Kidney (tissue), 14 donors: ENCODE results near the gene AK1. TPM values are rescaled to one million over a fixed set of nuclear protein-coding genes. Genes with fewer than 3 reads are reported as not detected.
"Not testable (repeated sequence)": the region's sequence is repeated elsewhere in the genome, so short reads cannot be mapped to it uniquely, and the experiment has no call there.

Experiments
- DNase-seq, 5 donors: peaks; one replicate each; pipeline ENCODE4 v3.0.0-alpha.2; 2013 to 2020
- FAIRE-seq: peaks from 2 replicates; lab custom pipeline; 2012; peaks lifted over from hg19 to GRCh38; lab: Jason Lieb, UNC
- H3K27ac ChIP-seq, 2 donors: one replicate each; pipeline ENCODE4 v1.7.0; 2013; ENCODE audit warnings: low read depth in 2 of 2, low read length in 2 of 2, inconsistent platforms in 1 of 2
- H3K27me3 ChIP-seq: one replicate; pipeline ENCODE4 v1.7.1; 2013; ENCODE audit warnings: low read length, inconsistent platforms; ENCODE audit not compliant: control insufficient read depth, insufficient read depth
- H3K36me3 ChIP-seq, 3 donors: one replicate each; pipeline versions ENCODE4 v1.7.0 to v1.7.1; 2013; ENCODE audit warnings: low read length in 3 of 3, control low read depth in 1 of 3, inconsistent platforms in 1 of 3; ENCODE audit not compliant: insufficient read depth in 3 of 3, control insufficient read depth in 2 of 3
- H3K4me1 ChIP-seq, 3 donors: one replicate each; pipeline versions ENCODE4 v1.7.0 to v1.7.1; 2013; ENCODE audit warnings: low read length in 3 of 3, inconsistent platforms in 1 of 3, low read depth in 1 of 3; ENCODE audit not compliant: control insufficient read depth in 2 of 3, insufficient read depth in 2 of 3
- H3K4me3 ChIP-seq, 3 donors: one replicate each; pipeline versions ENCODE4 v1.7.0 to v1.8.1; 2013; ENCODE audit warnings: low read length in 3 of 3, control low read depth in 1 of 3, inconsistent platforms in 1 of 3
- H3K9ac ChIP-seq, 3 donors: one replicate each; pipeline versions ENCODE4 v1.7.0 to v1.7.1; 2013; ENCODE audit warnings: low read length in 3 of 3, control low read depth in 1 of 3, inconsistent platforms in 1 of 3
- H3K9me3 ChIP-seq, 3 donors: one replicate each; pipeline versions ENCODE4 v1.7.0 to v1.7.1; 2013; ENCODE audit warnings: low read length in 3 of 3, control low read depth in 1 of 3, inconsistent platforms in 1 of 3; ENCODE audit not compliant: control insufficient read depth in 2 of 3, insufficient read depth in 1 of 3
- intact Hi-C: fragments of 100-400 bp; cut with DNase I; formaldehyde crosslinking; loops from one replicate; pipeline ENCODE4 v1.11.1; 2022
- polyA plus RNA-seq: library from polyadenylated mRNA; stranded (reverse); fragments of 350-450 nt; fragmentation: Illumina TruSeq; extraction: RNeasy Lipid Tissue Mini Kit (QIAGEN cat#74804); gene quantifications from one replicate; pipeline ENCODE4 v1.2.3, GENCODE V29; 2014; ENCODE audit warnings: low read depth, low replicate concordance; ENCODE audit not compliant: insufficient read depth
- total RNA-seq: library from RNA; stranded (reverse); fragmentation: NEBNext Ultra II Directional; extraction: Animal tissue kit (Norgen Biotek cat#: 25700); gene quantifications from one replicate; pipeline ENCODE4 v1.2.1, GENCODE V29; 2021
- TF ChIP-seq, protein P1 (sequence below): IDR thresholded peaks from 3 replicates; pipeline ENCODE4 v1.5.1; 2012; ENCODE audit warnings: mild to moderate bottlenecking, moderate library complexity, borderline replicate concordance; ENCODE audit not compliant: insufficient read depth; ENCODE audit errors: extremely low read depth
- donor health status: control.
- donor health status: control.
- donor health status: control.
- donor health status: control.
- donor health status: control.
- donor health status: DM: yes; HTN: yes; CAD: no.
- donor health status: Normal renal cell carcinoma (clear cell type).

AK1 gene
- total and polyA plus RNA-seq, 2 donors from 2014 or later = 77.9 to 185 TPM

DNA sequence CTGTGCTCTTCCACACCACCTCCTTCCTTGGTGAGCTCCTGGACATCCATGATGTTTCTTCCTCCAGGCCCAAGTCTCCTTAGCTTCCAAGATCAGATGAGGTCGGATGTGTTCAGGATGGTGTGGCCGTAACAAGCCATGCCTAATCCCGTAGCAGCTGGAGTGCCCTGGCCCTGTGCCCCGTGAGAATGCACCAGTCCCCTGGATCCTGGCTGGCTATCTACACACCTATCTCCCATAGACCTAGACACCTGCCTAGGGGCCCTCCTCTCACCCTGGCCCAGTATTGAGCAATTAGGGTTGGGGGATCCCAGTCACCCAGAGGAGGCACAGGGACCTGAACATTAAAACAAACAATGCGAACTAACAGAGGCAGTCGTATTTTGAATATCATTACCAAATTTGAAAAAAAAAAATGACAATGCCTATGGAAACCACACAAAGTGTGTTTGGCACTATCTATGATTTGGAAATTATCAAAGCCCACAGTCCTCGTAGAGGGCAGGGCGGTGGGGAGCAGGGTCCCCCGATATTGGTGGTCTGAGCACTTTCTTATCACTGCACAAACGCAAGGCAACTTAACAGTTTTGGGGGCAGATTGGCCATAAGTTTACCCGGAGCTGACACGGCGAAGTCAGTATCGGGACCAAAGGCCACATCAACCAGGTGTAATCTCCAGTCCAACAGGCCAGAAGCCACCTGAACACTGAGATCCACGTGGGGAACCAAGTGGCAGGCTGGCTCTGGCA is 36.2 kb downstream of the AK1 start:
- TF ChIP-seq, protein P1, sequence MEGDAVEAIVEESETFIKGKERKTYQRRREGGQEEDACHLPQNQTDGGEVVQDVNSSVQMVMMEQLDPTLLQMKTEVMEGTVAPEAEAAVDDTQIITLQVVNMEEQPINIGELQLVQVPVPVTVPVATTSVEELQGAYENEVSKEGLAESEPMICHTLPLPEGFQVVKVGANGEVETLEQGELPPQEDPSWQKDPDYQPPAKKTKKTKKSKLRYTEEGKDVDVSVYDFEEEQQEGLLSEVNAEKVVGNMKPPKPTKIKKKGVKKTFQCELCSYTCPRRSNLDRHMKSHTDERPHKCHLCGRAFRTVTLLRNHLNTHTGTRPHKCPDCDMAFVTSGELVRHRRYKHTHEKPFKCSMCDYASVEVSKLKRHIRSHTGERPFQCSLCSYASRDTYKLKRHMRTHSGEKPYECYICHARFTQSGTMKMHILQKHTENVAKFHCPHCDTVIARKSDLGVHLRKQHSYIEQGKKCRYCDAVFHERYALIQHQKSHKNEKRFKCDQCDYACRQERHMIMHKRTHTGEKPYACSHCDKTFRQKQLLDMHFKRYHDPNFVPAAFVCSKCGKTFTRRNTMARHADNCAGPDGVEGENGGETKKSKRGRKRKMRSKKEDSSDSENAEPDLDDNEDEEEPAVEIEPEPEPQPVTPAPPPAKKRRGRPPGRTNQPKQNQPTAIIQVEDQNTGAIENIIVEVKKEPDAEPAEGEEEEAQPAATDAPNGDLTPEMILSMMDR = no peak
- H3K4me3 ChIP-seq = no peak overlapping the region
- FAIRE-seq (no peak), DNase-seq (no peak)
- peaks cover 0 to 7% (median 0%) of the 10 kb centered on the region in 3 donors for H3K36me3 ChIP-seq
- intact Hi-C loops = no loop called here
- H3K4me1 ChIP-seq = peaks cover 2 to 50% (median 14%) of the 10 kb centered on the region in 3 donors
- peak overlapping the region; percentile 8 to 16 for H3K27ac ChIP-seq
- no peaks in the 10 kb centered on the region for H3K27me3 ChIP-seq
- H3K9ac ChIP-seq = no peak overlapping the region
- no peaks in the 10 kb centered on the region for H3K9me3 ChIP-seq

DNA sequence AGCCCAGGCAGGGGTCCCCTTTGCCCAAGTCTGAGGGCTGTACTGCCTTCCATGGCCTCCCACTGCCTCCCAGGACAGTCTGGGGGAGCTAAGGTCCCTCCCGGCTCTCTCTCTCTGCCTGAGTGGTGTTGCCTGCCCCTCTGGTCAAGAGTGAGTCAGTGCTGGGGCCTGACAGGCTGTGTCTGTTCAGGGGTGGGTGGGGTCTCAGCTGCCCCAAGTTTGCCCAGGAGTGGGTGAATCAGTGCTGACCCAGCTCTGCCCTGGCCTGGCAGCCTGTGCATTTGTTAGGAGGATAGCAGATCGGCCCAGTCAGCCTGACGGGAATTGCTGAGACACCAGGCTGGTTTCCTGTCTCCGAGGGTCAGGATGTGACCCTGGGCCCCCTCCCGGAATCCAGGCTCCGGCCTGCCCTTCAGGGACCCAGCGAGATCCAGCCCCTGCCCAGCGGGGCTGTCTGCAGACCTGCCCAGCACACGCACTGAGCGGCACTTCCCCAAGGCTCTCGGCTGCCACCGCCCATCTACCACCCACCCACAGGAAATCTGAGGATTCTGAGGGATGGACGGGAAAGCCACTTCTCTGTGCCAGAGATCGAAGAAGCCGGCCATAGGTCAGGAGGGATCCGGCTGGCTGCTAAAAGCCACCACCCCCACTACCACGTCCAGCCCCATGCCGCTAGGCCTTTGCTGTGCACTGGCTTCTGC is 38.9 kb downstream of the AK1 start:
- Histone ChIP-seq H3K9ac (peak overlapping the region in 1 of 3 donors; percentile 59), H3K36me3 (peaks cover 0 to 7% (median 0%) of the 10 kb centered on the region in 3 donors), H3K4me1 (peaks cover 0 to 56% (median 14%) of the 10 kb centered on the region in 3 donors), H3K4me3 (no peak overlapping the region), H3K9me3 (no peaks in the 10 kb centered on the region), H3K27ac (peak overlapping the region; percentile 81 to 83), H3K27me3 (no peaks in the 10 kb centered on the region)
- FAIRE-seq (no peak), DNase-seq (peak in 4 of 5 donors; percentile 48 to 96 (median 62))
- TF ChIP-seq, protein P1 = no peak
- intact Hi-C loops = no loop called here

DNA sequence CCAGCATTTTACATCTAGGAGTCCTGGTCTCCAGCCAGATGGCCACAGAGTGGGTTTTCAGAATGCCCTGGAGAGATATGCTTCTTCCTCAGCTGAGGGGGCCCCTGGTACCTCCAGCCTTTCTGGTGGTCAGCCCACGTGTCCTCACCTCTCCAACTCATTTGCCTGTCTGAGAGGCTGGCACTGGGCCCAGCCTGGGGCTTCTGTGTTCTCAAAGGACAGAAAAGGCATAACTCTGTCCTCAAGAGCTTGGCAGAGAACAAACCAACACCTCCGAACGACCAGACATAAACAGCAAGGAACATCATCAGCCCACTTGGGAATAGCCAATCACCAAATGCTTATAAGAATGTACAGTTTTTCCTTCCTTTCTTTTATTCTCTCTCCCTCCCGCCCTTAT is 40.1 kb downstream of the AK1 start:
- peaks cover 0 to 3% (median 0%) of the 10 kb centered on the region in 3 donors for H3K36me3 ChIP-seq
- DNase-seq (no peak), FAIRE-seq (no peak)
- H3K9me3 ChIP-seq = no peaks in the 10 kb centered on the region
- no peak overlapping the region for H3K4me3 ChIP-seq
- TF ChIP-seq, protein P1 = no peak
- peaks cover 0 to 56% (median 14%) of the 10 kb centered on the region in 3 donors for H3K4me1 ChIP-seq
- intact Hi-C loops = no loop called here
- no peaks in the 10 kb centered on the region for H3K27me3 ChIP-seq
- H3K9ac ChIP-seq = peak overlapping the region in 1 of 3 donors; percentile 59
- peak overlapping the region; percentile 81 to 83 for H3K27ac ChIP-seq

DNA sequence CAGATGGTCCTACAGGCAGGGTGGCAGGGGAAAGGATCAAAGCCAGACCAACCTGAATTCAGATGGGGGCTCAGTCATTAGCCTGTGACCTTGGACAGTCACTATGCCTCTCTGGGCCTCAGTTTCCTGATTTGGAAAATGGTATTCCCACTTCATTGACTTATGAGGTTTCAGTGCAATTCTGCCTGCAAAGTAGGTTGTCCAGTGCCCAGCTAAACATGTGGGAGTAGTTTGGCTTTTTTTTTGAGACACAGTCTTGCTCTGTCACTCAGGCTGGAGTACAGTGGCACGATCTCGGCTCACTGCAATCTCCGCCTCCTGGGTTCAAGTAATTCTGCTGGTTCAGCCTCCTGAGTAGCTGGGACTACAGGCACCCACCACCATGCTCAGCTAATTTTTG is 40.9 kb downstream of the AK1 start:
- H3K9ac ChIP-seq = peak overlapping the region in 1 of 3 donors; percentile 61
- not testable (repeated sequence) for H3K9me3 ChIP-seq, FAIRE-seq

More for the DNA sequence above, 40.9 kb downstream of the AK1 start:
- intact Hi-C loops, DNase-seq, H3K27me3 ChIP-seq, H3K36me3 ChIP-seq, H3K4me3 ChIP-seq: not testable (repeated sequence)
- Histone ChIP-seq H3K4me1 (peaks cover 0 to 52% (median 14%) of the 10 kb centered on the region in 3 donors), H3K27ac (peak overlapping the region; percentile 68 to 78)
